ENCODE results near the gene GSG1L2. TPM values are rescaled to one million over a fixed set of nuclear protein-coding genes. Genes with fewer than 3 reads are reported as not detected.
"Not testable (repeated sequence)": the region's sequence is repeated elsewhere in the genome, so short reads cannot be mapped to it uniquely, and the experiment has no call there.

GSG1L2 gene
- total RNA-seq, 1 donor from 2014 or later: not detected

- Mint-ChIP-seq H3K36me3 (ENCODE audit: low read depth) (no peaks in the 10 kb centered on the region), H3K4me1 (no peaks in the 10 kb centered on the region), H3K27me3 (no peaks in the 10 kb centered on the region), H3K9me3 (no peaks in the 10 kb centered on the region), H3K4me3 (no peak overlapping the region), H3K27ac (no peak overlapping the region)
- DNase-seq (no peak), ATAC-seq (ENCODE audit: low read depth) (no peak)
- ChIA-PET CTCF (no interaction called here), POLR2A (no interaction called here)
- intact Hi-C loops (cut with micrococcal nuclease): no loop called here
- no peak for TF ChIP-seq CTCF (IDR thresholded peaks at IDR 0.05)
These were observed 29.6 kb downstream of the GSG1L2 start for GRCh38 chr17:9792181-9792840.

GRCh38 chr17:9790889-9791876 is 30.7 kb downstream of the GSG1L2 start, which contains the start of gene DHRS7C:
TSS of gene DHRS7C (minus strand) at chr17:9791592. CDS start at chr17:9791284, 308 bp downstream.
- no peaks in the 10 kb centered on the region for H3K36me3 Mint-ChIP-seq (ENCODE audit: low read depth)
- no peak for TF ChIP-seq CTCF (IDR thresholded peaks at IDR 0.05)
- H3K4me1 Mint-ChIP-seq: no peaks in the 10 kb centered on the region
- no peaks in the 10 kb centered on the region for H3K9me3 Mint-ChIP-seq
- POLR2A ChIA-PET: no interaction called here
- CTCF ChIA-PET: no interaction called here
- intact Hi-C loops (cut with micrococcal nuclease): no loop called here
- no peak within 1 kb of the TSS for H3K4me3 Mint-ChIP-seq
- no peak for DNase-seq
- H3K27ac Mint-ChIP-seq: no peak within 1 kb of the TSS
- no peaks in the 10 kb centered on the region for H3K27me3 Mint-ChIP-seq
- ATAC-seq (ENCODE audit: low read depth): no peak

- Mint-ChIP-seq H3K9me3 (no peaks in the 10 kb centered on the region), H3K4me1 (no peaks in the 10 kb centered on the region), H3K27me3 (no peaks in the 10 kb centered on the region)
These were observed 31.6 kb downstream of the GSG1L2 start for GRCh38 chr17:9790316-9790715.

GRCh38 chr17:9788601-9789000 is 33.3 kb downstream of the GSG1L2 start:
- ChIA-PET CTCF (no interaction called here), POLR2A (no interaction called here)
- Mint-ChIP-seq H3K4me3 (no peak overlapping the region), H3K4me1 (no peaks in the 10 kb centered on the region), H3K9me3 (no peaks in the 10 kb centered on the region), H3K36me3 (ENCODE audit: low read depth) (no peaks in the 10 kb centered on the region), H3K27ac (no peak overlapping the region), H3K27me3 (no peaks in the 10 kb centered on the region)
- intact Hi-C loops (cut with micrococcal nuclease): no loop called here
- DNase-seq (no peak), ATAC-seq (ENCODE audit: low read depth) (no peak)
- no peak for TF ChIP-seq CTCF (IDR thresholded peaks at IDR 0.05)

More at GRCh38 chr17:9790316-9790715, 31.6 kb downstream of the GSG1L2 start:
- CTCF ChIA-PET: no interaction called here
- no peak overlapping the region for H3K27ac Mint-ChIP-seq
- POLR2A ChIA-PET: no interaction called here
- no peak overlapping the region for H3K4me3 Mint-ChIP-seq
- intact Hi-C loops (cut with micrococcal nuclease): no loop called here
- no peak for ATAC-seq (ENCODE audit: low read depth)
- no peak for DNase-seq
- TF ChIP-seq CTCF (IDR thresholded peaks at IDR 0.05): no peak
- no peaks in the 10 kb centered on the region for H3K36me3 Mint-ChIP-seq (ENCODE audit: low read depth)

GRCh38 chr17:9784544-9784943 is 37.3 kb downstream of the GSG1L2 start:
- Mint-ChIP-seq H3K4me3 (no peak overlapping the region), H3K4me1 (no peaks in the 10 kb centered on the region), H3K27ac (no peak overlapping the region), H3K9me3 (no peaks in the 10 kb centered on the region), H3K27me3 (peaks cover 8% of the 10 kb centered on the region), H3K36me3 (ENCODE audit: low read depth) (no peaks in the 10 kb centered on the region)
- intact Hi-C loops (cut with micrococcal nuclease): no loop called here
- ChIA-PET CTCF (no interaction called here), POLR2A (no interaction called here)
- DNase-seq: no peak
- ATAC-seq (ENCODE audit: low read depth): no peak
- TF ChIP-seq CTCF (IDR thresholded peaks at IDR 0.05): no peak

- POLR2A ChIA-PET; DNase-seq; H3K27me3 Mint-ChIP-seq; CTCF ChIA-PET; ATAC-seq (ENCODE audit: low read depth); H3K9me3 Mint-ChIP-seq; intact Hi-C loops (cut with micrococcal nuclease); H3K36me3 Mint-ChIP-seq (ENCODE audit: low read depth); H3K4me3 Mint-ChIP-seq; H3K27ac Mint-ChIP-seq; H3K4me1 Mint-ChIP-seq: not testable (repeated sequence)
These were observed 38.4 kb downstream of the GSG1L2 start for GRCh38 chr17:9783465-9783864.

All from activated B cell treated with CpG ODN at 0.5 μM for 24 hours (primary cell).